IPS DF 19.7 (cell line): ENCODE measurements around the gene KCNJ12.
"Not testable (repeated sequence)": the region's sequence is repeated elsewhere in the genome, so short reads cannot be mapped to it uniquely, and the experiment has no call there.

Experiments
- DNase-seq: peaks from one replicate; pipeline ENCODE4 v3.0.0-alpha.2; 2013; ENCODE audit warnings: low read depth, low spot score

The KCNJ12 gene

DNA sequence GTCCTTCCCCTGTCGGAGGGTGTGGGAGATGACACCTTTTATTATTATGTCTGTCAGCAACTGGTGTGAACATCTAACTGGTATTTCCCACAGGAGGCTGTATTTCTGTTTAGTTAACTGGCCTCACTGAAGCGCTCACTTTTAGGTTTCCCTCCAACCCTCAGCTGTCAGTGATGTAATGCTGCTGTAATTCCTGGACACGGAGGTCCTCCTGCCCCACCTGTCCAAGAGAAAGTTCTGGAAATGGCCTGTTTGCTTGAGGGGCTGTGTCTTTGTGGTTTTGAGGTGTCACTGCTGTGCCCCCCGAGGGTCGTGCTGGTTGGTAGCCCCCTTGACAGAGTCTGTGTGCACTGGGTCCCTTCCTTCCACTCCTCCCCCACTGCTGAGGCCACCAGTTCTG is 11.5 kb downstream of the KCNJ12 start:
- no peak for DNase-seq

DNA sequence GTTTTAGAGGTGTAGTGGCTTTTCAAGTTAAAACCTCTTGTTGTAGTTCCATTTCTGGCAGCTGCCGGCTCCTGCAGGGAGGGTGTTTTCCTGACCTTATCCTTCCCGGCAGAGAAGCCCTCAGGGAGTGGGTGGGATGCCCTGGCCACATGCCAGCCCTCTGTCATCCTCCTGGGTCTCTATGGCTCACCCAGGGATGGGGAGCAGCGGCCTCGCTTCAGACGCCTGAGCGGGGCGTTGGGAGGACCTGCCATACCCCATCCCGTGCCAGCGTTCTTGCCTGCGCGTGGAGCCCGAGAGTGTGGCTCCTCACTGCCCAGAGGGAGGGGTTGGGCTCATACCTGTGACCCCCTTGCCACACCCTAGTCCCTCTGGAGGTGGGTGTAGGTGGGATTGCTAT is 11.9 kb downstream of the KCNJ12 start:
- DNase-seq: no peak

DNA sequence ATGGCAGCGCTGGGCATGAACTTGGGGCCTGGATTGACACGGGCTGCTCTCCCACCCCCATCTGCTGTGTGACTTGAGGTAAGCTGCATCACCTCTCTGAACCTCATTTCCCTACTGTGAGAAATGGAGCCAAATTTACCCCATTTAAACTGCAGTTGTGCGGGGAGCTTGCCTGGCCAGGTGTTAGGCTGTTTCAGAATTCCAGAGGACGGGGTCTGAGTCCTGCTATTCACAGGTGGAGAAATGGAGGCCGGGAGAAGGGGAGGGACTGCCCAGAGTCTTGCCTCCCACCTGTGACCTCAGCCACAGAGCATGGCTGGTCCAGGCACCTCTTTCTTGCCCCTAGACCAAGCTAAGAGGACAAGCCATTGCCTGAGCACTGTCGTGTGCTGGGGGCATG is 12.8 kb downstream of the KCNJ12 start:
- no peak for DNase-seq

DNA sequence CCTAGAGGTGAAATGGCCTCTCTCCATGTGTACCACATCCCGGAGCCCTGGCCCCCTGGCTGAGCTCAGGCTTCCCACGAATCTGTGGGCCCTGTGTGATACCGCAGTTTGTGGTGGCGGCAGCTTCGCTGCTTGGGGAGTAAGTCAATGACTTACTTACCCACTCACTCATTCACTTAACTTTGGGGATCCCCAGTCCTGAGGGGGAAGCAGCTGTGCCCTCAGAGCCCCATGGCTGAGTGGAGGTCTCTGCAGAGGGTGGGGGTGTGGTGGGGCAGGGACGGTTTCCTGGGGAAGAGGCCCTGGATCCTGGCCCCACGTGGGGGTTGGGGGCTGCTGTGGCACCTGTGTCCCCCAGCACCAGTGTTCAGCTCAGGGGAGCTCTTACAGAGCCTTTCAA is 13.2 kb downstream of the KCNJ12 start:
- DNase-seq: no peak

DNA sequence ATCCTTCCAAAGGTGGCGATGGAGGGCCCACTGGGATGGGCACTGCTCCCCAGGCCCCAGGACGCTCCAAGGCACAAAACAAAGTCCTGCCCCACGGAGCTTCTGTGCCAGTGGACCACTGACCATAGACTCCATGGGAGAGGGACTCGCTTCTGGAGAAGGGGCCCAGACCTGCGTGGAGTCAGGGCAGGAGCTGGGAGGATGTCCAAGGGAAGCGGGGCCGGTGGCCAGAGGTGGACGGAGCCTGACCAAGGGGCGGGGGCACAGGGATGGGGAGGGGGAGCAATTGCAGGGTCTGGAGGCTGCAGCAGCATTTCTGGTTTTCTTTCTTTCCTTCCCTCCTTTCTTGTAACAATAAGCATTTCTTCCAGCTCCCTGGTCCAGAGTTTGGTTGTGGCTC is 14.1 kb downstream of the KCNJ12 start:
- no peak for DNase-seq

DNA sequence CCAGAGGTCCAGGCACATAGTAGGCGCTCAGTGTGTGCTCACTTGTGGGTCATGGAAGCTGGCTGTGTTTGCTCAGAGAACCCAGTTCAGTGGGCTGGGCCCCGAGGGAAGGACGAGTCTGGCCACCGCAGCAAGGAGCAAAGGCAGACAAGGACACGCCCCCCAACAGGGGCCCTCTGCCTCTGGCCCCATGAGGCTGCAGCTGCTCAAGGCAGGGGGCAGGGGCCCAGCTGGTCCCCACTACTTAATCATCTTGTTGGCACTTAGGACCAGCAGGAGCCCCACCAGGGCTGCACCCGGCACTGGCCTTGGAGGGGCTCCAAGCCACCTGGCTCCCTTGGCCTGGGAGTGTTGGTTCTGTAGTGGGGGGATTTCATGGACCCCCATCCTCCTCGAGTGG is 16.1 kb downstream of the KCNJ12 start:
- DNase-seq: no peak

DNA sequence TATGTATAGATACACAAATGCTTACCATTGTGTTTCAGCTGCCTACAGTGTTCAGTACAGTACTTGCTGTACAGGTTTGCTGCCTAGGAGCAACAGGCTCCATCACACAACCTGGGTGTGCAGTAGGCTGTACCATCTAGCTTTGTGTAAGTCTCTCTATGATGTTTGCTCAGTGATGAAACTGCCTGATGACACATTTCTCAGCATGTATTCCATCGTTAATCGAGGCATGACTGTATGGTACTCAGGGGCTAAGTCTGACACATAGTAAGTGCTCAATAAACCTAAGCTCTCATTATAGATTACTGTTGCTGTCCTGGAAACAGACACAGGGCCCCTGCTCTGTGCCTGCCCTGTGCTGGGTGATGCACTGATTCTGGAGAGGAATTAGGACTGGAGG is 18.1 kb downstream of the KCNJ12 start:
- DNase-seq: no peak

DNA sequence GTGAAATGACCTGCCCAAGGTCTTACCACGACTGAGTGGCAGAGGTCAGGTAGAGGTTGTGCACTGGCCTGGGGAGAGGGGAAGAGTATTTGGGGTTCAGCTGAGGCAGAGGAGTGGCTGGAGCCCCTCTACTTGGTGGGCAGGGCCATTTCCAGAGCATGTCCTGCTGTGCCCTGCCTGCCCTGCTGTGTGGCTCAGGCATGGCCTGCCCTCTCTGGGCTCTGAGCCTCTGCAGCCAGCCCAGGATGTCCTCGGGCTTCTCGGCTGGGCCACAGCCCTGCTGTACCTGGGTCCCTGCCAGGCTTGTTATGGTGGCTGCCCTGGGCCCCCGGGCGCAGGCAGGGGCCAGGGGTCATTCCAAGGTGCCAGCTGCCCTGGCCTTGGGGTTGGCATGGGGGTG is 19.6 kb downstream of the KCNJ12 start:
- DNase-seq: no peak

DNA sequence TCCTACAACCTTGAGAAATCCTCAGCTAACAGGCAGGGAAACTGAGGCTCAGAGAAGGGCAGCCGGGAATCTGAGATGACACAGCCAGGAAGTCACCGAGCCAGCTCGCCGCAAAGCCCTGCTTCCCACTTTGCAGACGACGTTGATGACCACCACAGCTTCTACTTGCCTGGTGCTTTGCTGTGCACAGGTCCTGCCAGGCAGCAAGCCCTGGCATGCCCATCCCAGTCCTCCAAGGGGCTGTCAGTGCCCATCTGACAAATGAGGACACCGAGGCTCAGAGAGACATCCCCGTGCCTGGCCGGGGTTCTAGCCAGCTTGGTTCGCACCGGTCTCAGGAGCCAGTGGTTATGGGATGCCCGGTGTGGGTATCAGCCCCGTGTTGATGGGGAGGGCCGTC is 20.1 kb downstream of the KCNJ12 start:
- no peak for DNase-seq

DNA sequence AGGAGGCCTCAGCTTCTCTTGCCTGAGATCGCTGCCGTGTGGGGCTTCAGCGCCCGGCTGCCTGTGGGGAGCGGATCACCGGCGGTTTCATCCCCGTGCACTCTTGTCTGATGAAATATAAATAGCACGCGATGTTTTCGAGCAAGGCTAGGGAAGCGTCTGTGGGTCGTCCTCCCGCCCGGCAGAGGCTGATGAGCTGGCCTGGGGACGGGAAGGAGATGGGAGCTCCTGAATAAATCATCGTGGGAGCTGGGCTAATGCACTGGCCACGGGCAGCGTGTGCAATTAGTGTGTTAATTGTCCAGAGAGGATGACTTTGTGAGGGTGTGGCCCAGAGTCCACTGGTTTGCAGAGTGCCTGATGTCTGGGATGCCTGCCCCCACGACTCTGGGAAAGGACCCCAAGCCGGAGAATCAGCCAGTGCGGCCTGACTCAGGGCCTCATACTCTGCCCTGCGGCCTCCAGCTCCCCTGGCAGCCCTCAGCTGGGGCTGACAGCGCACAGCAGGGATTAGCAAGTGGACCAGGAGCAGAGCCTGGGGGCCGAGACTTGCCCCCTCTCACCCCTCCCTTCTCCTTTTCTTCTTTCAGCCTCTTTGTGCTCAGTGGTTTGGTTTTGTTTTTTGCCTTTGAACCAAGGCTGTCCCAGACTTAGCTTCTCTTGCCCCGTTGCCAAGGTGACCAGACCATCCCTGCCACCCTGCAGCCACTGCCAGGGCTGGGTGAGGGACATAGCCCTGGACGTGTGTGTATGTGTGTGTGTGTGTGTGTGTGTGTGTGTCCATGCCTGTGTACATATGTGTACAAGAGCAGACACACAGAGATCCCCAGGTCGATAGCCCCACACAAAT is 21.4 kb downstream of the KCNJ12 start:
- DNase-seq: no peak

DNA sequence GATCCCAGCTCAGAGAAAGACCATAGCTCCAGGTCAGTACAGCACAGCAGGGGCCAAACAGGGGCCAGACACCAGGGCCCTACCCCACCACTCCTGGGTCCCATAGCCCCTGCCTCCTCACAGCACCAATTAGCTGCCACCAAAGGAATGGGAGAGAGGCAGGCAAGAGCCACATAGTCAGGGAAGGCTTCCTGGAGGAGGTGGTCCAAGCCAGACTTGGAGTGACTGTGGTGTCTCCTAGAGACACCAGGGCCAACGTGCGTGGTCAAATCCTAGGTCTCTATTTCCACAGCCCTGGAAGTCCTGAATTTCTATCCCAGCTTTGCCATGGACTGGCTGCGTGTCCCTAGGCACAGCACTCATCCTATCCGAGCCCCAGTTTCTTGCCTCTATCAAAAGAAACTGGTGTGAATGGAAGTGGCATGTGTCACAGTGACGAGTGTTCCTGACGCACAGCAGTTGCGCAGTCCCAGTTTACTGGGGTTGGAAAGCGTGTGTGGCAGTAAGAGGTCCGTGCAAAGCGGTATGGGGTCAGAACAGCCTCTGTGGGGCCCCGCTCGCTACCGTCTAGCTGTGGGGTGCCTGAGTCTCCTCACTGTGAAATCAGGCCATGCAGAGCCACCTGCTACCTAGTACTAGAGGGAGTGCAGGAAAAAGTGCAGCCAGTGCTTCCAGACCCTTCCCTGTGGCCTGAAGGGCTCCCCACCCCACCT is 23.5 kb downstream of the KCNJ12 start:
- no peak for DNase-seq

DNA sequence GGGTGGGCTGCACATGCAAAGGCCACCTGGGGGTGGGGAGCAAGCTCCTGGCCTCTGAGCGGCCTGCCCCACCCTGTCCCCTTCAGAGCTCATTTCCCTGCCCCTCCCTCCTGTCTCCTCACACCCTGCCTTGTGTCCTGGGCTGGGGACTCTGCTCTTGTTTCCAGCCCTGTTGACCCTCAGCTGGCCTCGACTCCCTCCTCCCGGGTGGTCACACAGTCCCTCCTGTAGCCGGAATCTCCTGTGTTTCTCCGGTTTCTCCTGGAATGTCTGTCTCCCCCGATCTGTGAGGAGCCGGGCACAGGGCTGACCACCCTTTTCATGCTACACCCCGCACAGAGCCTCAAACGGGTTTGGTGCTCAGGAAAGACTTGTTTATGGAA is 24.0 kb downstream of the KCNJ12 start:
- not testable (repeated sequence) for DNase-seq

DNA sequence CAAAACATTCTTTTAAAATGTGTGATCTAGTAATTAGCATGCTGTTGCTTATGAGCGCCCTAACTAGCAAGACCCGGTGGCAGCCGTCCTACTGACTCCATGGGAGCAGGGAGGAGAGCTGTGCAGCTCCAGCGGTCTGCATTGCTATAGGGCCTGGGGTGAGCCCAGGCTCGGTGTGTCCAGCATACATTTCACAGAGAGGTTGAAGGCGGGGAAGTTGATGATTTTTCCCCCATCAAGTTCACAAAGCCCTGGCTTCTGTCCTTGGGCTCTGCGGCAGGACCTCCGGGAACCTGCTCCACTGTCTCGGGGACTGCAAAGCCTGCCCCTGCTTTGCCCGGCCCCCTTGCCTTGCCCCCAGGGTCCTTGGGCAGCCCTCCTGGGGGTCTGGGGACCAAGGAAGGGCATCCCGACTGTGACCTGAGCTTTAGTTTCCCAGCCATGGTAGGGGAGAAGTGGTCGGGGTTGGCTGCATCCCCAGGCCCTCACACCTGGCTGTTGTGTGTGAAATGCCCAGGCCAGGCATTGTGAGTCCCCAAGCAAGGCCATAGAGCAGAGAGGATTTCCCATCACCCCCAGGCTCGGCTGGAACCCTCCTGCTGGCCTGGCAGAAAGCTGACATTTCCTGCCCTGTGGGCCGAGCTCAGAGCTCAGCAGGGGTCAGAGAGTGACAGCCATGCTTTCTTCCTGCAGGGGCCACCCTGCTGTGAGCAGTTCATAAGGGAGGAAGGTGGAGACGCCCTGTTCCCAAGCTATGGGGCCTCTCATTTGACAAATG is 24.8 kb downstream of the KCNJ12 start:
- no peak for DNase-seq

DNA sequence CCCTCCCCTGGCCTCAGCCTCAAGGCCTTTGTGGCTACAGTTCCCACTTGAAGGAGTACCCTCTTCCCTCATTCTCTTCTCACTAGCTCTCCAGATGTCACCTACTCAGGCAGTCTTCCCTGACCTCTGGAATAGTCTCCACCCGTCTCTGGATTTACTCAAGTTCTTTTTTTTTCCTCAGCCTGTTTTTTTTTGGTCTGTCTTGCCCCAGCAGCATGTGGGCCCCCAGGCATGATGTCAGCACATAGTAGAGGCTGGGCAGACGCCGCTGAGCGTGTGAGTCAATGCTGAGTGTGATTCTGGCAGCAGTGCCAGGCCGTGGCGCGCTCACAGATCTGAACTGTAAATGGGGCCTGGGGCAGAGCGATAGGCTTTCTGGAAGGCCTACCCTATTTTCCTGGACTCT is 26.0 kb downstream of the KCNJ12 start:
- DNase-seq: not testable (repeated sequence)

DNA sequence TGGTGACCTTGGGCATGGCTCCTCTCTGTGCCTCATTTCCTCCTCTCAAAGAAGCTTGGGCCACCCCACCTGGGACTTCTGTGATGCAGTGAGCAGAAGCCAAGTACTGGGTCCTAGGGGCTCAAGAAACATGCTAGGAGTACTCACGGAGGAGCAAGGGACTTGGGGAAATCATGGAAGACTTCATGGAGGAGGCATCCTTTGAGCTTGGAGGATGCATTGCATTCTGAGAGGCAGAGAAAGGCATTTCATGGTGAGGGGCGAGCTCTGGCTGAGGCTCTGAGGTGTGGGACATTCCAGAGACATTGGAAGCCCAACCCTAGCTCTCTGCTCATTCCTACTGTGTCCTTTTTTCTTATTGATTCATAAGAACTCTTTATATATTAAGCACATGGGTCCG is 26.8 kb downstream of the KCNJ12 start:
- DNase-seq: not testable (repeated sequence)

DNA sequence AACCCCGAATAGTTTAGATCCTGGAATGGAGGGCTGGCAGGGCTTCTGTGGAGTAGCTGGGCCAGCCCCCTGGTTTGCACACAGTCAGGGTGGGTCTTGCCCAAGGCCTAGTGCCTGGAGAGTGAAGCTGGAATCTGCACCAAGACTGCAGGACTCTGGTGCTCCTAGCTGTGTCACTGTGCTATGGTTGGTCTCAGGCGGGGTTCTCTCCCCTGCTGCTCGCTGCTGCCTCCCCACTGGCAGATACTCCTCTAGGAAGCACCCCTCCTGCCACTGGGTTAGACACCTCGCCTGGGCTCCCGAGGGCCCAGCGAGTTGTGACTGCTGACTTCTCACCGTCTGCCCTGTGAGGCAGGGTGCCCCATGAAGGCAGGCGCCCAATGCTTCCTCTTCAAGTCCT is 27.9 kb downstream of the KCNJ12 start:
- not testable (repeated sequence) for DNase-seq

DNA sequence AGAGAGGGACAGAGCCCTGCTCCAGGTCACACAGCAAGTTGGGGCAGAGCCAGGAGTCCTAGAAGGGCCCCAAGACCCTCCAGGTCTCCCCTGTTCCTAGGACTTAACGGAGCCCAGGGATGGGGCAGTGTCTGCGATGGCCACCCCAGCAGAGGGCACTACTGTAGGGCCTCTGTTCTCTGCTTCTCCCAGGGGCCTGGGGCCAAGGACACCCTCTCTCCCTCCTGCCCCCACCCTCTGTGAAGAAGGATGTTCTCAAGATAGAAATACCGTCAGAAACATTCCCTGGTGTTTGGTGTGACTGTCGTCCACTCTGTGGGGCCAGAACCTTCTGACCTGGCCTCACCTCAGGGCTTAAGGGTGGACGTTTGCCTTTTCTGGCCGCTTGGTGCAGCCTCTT is 28.4 kb downstream of the KCNJ12 start:
- not testable (repeated sequence) for DNase-seq

DNA sequence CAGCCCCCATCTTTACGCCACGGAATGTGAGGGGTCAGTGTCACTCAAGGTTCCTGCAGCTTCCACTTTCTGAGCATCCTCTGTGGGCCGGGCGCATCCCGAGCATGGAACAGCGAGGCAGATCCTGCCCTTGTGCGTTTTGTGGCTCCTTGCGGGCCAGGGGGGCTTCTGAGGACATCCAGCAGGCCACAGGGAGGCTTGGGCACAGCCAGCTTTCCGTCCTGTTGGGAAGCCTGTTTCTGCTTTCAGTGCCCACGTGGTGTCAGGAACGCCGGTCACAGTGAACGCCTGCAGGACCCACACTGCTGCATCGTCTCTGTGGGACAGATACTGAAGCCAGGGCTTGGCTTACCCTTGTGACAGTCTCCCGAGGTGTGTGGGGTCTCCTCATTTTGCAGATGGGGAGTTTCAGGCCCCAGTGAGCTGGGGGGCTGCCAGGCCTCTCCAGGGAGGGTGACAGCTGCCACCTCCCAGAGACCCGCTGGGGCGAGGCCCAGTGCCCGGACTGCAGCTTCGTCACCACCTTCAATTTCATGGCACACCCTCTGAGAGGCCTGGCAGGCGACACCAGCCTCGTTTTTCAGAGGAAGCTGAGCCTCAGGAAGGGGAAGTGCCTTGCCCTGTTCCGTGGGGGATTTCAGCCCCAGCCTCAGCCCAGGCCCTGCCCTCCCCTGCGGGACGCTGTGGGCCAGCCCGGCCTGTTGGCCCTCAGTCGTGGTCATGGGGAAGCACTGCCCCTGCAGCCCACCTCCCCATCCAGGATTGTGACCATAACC is 29.0 kb downstream of the KCNJ12 start:
- not testable (repeated sequence) for DNase-seq

DNA sequence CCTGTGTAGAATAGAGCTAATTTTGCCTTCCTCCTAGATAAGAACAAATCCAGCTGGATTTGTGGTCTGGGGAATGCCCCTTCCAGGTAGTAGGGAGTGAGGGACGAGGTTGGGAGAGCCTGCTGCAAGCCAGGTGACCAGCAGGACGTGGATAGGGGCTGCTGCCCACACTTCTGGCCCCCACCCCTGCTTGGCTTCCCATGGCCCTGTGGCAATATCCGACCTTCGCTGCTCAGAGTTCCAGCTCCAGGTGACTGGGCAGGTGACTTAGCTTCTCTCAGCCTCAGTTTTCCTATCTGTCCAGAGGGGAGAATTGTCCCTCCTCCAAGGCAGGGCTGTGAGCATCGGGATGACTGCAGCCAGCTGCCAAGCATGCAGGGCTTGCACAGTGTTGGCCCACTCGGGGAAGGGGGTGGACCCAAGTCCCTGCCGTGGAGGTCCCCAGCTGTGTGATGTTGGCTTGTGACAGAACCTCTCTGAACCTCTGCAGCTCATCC is 29.8 kb downstream of the KCNJ12 start:
- DNase-seq: not testable (repeated sequence)

DNA sequence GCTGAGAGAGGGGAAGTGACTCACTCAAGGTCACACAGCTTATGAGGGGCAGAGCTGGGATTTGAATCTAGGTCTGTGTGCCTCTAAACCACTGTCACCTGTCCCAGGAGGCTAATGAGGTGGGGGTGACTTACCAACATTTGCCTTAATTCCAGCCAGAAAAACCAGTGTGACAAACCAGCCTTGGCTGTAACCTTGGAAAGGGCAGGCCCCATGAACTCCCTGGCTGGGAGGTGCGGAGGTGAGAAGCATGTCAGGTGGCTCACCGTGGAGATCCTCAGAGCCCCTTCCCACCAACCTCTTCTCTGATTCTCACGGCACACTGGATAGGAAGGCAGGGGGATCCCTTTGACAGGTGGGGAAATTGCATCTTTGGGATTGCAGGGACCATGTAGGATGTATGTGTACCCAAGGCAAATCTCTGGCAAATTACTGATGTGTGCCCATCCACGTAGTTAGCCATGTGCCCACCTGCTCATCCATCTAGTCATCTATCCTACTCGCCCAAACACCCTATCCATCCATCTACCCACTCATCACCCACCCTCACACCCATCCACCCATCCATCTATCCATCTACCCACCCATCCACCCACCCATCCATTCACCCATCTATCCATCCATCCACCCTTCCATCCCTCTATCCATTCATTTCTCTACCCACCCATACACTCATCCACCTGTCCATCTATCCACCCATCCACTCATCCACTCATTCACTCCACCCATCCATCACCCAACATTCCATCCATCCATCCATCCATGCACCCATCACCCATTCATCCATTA is 30.7 kb downstream of the KCNJ12 start:
- not testable (repeated sequence) for DNase-seq

DNA sequence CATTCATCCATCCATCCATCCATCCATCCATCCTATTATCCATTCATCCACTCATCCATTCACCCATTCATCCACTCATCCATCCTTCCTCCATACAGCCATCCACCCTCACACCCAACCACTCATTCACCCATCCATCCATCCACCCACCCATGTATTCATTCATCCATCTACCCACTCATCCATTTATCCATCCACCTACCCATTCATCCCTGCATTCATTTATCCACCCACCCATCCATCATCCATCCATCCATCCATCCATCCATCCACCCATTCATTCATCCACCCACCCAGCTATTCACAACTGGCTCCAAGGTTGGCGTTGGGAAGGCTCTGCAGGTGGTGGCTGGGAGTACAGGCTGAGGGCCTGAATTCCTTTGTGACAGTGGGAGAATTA is 31.6 kb downstream of the KCNJ12 start:
- not testable (repeated sequence) for DNase-seq
